Astrocyte (in vitro differentiated cells and primary cell): ENCODE measurements around the gene WIPF2. TPM values are rescaled to one million over a fixed set of nuclear protein-coding genes. Genes with fewer than 3 reads are reported as not detected.

Experiments
- DNase-seq: peaks from one replicate; pipeline ENCODE4 v3.0.0-alpha.2; 2010; ENCODE audit warnings: low read depth
- FAIRE-seq: peaks from 2 replicates; lab custom pipeline; 2011; peaks lifted over from hg19 to GRCh38; lab: Jason Lieb, UNC
- H2AFZ ChIP-seq: 2 replicates; pipeline ENCODE4 v1.6.0; 2012; ENCODE audit warnings: low read depth, low read length, inconsistent platforms
- H3K27ac ChIP-seq: 2 replicates; pipeline ENCODE4 v1.5.1; 2011; ENCODE audit warnings: low read depth, low read length, inconsistent platforms
- H3K27me3 ChIP-seq: 2 replicates; pipeline ENCODE4 v1.6.0; 2011; ENCODE audit warnings: low read length, inconsistent platforms; ENCODE audit not compliant: insufficient read depth
- H3K36me3 ChIP-seq: 2 replicates; pipeline ENCODE4 v1.5.1; 2011; ENCODE audit warnings: low read length, inconsistent platforms; ENCODE audit not compliant: insufficient read depth
- H3K4me1 ChIP-seq: 2 replicates; pipeline ENCODE4 v1.5.1; 2011; ENCODE audit warnings: low read length, inconsistent platforms; ENCODE audit not compliant: insufficient read depth
- H3K4me2 ChIP-seq: 2 replicates; pipeline ENCODE4 v1.6.0; 2012; ENCODE audit warnings: low read length, inconsistent platforms
- H3K4me3 ChIP-seq: 2 replicates; pipeline ENCODE4 v1.5.1; 2011; ENCODE audit warnings: low read depth, mild to moderate bottlenecking, low read length, inconsistent platforms; ENCODE audit not compliant: insufficient read depth
- H3K79me2 ChIP-seq: 2 replicates; pipeline ENCODE4 v1.6.0; 2012; ENCODE audit warnings: mild to moderate bottlenecking, low read length, inconsistent platforms; ENCODE audit not compliant: insufficient read depth
- H3K9ac ChIP-seq: 2 replicates; pipeline ENCODE4 v1.6.0; 2012; ENCODE audit warnings: mild to moderate bottlenecking, low read length, inconsistent platforms
- H3K9me3 ChIP-seq: 2 replicates; pipeline ENCODE4 v1.5.1; 2012; ENCODE audit warnings: low read depth, mild to moderate bottlenecking, low read length, inconsistent platforms; ENCODE audit not compliant: insufficient read depth
- H4K20me1 ChIP-seq: 2 replicates; pipeline ENCODE4 v1.6.0; 2012; ENCODE audit warnings: low read length, inconsistent platforms; ENCODE audit not compliant: insufficient read depth
- H3K27ac Mint-ChIP-seq: one replicate; pipeline ENCODE4 v1.8.0; 2021; ENCODE audit warnings: mild to moderate bottlenecking, mixed read lengths; ENCODE audit not compliant: unreplicated experiment
- H3K27me3 Mint-ChIP-seq: one replicate; pipeline ENCODE4 v1.8.0; 2021; ENCODE audit warnings: low read depth, mixed read lengths; ENCODE audit not compliant: unreplicated experiment
- H3K36me3 Mint-ChIP-seq: one replicate; pipeline ENCODE4 v1.8.0; 2021; ENCODE audit warnings: low read depth, mixed read lengths; ENCODE audit not compliant: unreplicated experiment
- H3K4me1 Mint-ChIP-seq: one replicate; pipeline ENCODE4 v1.8.0; 2021; ENCODE audit warnings: low read depth, mixed read lengths; ENCODE audit not compliant: unreplicated experiment
- H3K4me3 Mint-ChIP-seq: one replicate; pipeline ENCODE4 v1.8.0; 2021; ENCODE audit warnings: mild to moderate bottlenecking, moderate library complexity, mixed read lengths; ENCODE audit not compliant: unreplicated experiment
- H3K9me3 Mint-ChIP-seq: one replicate; pipeline ENCODE4 v1.8.0; 2021; ENCODE audit warnings: mild to moderate bottlenecking, mixed read lengths; ENCODE audit not compliant: unreplicated experiment
- EZH2 ChIP-seq: IDR thresholded peaks from 2 replicates; pipeline ENCODE4 v1.6.1; 2012; ENCODE audit warnings: mild to moderate bottlenecking, low read length, inconsistent platforms; ENCODE audit not compliant: insufficient read depth
- total RNA-seq: library from RNA; stranded (reverse); gene quantifications from 2 replicates; pipeline ENCODE4 v1.2.1, GENCODE V29; 2021
- TF ChIP-seq, protein P1 (sequence below): IDR thresholded peaks from 2 replicates; pipeline ENCODE4 v1.5.1; 2011; ENCODE audit warnings: low read depth, mild to moderate bottlenecking, inconsistent platforms, low read length, moderate library complexity; ENCODE audit not compliant: insufficient read depth

WIPF2 gene
- total RNA-seq, 1 donor from 2014 or later = 30.7 TPM

DNA sequence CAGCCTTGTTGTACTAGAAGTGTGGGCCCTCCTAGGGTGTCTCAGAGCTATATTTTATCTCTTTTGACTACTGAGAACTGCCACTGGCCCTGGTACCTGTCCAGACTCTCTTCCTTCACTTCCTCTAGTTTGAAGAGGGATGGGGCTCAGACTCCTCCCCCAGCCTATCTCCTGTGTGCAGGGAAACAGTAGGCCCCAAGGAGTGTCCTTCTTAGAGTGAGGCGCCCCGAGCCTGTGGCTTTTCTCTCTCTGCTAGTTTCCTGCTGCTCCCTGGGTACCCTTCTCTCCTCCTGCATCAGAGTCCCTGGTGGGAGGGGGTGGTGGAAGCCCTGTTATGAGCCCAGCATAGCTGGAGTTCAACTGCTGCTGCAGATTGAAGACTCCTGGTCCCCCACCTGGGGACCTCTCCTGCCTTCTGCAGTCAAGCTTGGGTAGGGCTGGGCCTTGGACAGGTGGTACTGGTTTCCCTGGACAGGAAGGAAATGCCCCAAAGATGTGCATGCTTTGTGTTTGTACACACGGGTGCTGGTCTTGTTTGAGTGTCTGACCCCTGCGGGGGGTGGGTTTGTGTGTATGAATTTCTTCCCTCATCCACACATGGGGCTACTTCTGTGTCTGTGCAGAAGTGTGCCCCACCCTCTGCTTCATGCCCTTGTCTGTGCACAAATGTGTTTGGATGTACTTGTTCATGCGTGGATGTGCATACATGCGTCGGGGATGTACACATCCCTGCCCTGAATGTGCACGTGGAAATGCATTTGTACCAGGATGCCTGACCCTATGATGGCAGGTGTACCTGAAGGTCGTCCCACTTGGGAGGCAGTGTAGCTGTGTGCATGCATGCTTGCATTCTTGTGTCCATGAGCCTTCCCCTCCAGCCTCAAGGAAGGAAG lies 96.8 kb downstream of the WIPF2 start:
- Histone ChIP-seq H4K20me1 (peaks cover 17% of the 10 kb centered on the region), H3K9me3 (no peaks in the 10 kb centered on the region), H3K4me3 (no peak overlapping the region), H3K36me3 (no peaks in the 10 kb centered on the region), H3K27ac (peak overlapping the region; percentile 87), H3K9ac (peak overlapping the region; percentile 36), H2AFZ (no peak overlapping the region), H3K79me2 (peaks cover 28% of the 10 kb centered on the region), H3K27me3 (no peaks in the 10 kb centered on the region), H3K4me1 (peaks cover 83% of the 10 kb centered on the region), H3K4me2 (peak overlapping the region; percentile 96)
- no peak for DNase-seq
- no peaks in the 10 kb centered on the region for H3K27me3 Mint-ChIP-seq
- peaks cover 2% of the 10 kb centered on the region for H3K36me3 Mint-ChIP-seq
- H3K4me1 Mint-ChIP-seq = peaks cover 53% of the 10 kb centered on the region
- FAIRE-seq = no peak
- H3K9me3 Mint-ChIP-seq = no peaks in the 10 kb centered on the region
- TF ChIP-seq EZH2 = no peak
- TF ChIP-seq, protein P1, sequence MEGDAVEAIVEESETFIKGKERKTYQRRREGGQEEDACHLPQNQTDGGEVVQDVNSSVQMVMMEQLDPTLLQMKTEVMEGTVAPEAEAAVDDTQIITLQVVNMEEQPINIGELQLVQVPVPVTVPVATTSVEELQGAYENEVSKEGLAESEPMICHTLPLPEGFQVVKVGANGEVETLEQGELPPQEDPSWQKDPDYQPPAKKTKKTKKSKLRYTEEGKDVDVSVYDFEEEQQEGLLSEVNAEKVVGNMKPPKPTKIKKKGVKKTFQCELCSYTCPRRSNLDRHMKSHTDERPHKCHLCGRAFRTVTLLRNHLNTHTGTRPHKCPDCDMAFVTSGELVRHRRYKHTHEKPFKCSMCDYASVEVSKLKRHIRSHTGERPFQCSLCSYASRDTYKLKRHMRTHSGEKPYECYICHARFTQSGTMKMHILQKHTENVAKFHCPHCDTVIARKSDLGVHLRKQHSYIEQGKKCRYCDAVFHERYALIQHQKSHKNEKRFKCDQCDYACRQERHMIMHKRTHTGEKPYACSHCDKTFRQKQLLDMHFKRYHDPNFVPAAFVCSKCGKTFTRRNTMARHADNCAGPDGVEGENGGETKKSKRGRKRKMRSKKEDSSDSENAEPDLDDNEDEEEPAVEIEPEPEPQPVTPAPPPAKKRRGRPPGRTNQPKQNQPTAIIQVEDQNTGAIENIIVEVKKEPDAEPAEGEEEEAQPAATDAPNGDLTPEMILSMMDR = no peak
- peak overlapping the region; percentile 35 for H3K4me3 Mint-ChIP-seq
- H3K27ac Mint-ChIP-seq = peak overlapping the region; percentile 47

DNA sequence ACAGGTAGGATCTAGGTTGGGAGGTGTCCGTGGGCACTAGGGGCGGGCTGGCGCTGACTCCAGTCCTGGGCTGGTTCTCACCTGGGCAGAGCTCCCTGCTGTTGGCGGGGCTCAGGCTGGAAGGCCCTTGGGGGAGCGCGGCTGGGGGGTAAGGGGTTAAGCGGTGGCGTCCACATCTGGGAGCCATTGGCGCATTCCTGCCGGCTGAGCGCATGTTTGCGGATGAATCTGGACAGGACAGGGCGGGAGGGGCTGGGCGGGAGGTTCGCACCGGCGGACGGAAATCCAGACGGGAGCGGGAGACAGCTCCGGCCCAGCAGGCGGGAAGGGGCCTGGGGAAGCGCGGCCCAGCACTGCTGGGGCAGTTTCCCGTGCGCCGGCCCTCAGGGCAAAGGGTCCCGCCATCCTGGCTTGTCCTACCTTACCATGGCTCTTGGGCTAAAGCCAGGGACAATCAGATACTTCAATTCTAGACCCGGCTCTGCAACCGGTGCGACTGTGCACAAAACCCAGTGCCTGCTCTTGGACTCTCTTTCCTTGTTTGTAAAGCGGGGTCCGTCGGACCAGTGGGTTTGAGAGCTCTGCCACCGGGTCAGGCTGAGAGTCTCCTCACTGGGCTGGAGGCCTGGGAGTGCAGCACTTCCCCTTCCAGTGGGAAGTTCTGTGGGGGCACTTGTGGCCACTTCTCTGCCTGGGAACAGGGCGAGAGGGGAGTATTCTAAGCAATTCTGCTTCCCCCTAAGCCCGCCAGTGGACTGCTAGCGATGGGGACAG lies 97.7 kb downstream of the WIPF2 start:
- Histone ChIP-seq H3K4me1 (peaks cover 84% of the 10 kb centered on the region), H3K27me3 (no peaks in the 10 kb centered on the region), H3K9ac (peak overlapping the region; percentile 92), H3K79me2 (peaks cover 36% of the 10 kb centered on the region), H3K4me2 (peak overlapping the region; percentile 96), H2AFZ (peak overlapping the region; percentile 71), H3K9me3 (no peaks in the 10 kb centered on the region), H3K4me3 (peak overlapping the region; percentile 31), H3K36me3 (no peaks in the 10 kb centered on the region), H4K20me1 (peaks cover 17% of the 10 kb centered on the region), H3K27ac (peak overlapping the region; percentile 87)
- DNase-seq (peak; percentile 70), FAIRE-seq (no peak)
- Mint-ChIP-seq H3K4me1 (peaks cover 59% of the 10 kb centered on the region), H3K9me3 (no peaks in the 10 kb centered on the region), H3K27me3 (no peaks in the 10 kb centered on the region), H3K4me3 (peak overlapping the region; percentile 89), H3K27ac (peak overlapping the region; percentile 97), H3K36me3 (peaks cover 2% of the 10 kb centered on the region)
- TF ChIP-seq EZH2 = no peak
- TF ChIP-seq, protein P1 = no peak
